ENCODE results near the gene SNTG2. TPM values are rescaled to one million over a fixed set of nuclear protein-coding genes. Genes with fewer than 3 reads are reported as not detected.

SNTG2 gene
- total RNA-seq, 1 donor from 2014 or later: 0.47 TPM

- Histone ChIP-seq H3K27me3 (ENCODE audit: low read depth) (peaks cover 5% of the 10 kb centered on the region), H3K36me3 (peaks cover 4% of the 10 kb centered on the region), H3K27ac (replicated peaks) (no peak overlapping the region), H3K4me1 (no peaks in the 10 kb centered on the region), H3K4me3 (no peak overlapping the region), H3K9me3 (replicated peaks) (no peaks in the 10 kb centered on the region)
- intact Hi-C loops (cut with micrococcal nuclease): no loop called here
- TF ChIP-seq CTCF (IDR thresholded peaks at IDR 0.05; ENCODE audit: borderline replicate concordance): no peak
- DNase-seq: no peak
Measured at GRCh38 chr2:1415501-1415900, 464.9 kb downstream of the SNTG2 start.

Data from left ventricle myocardium inferior (tissue), 1 donor.